GM18873 (cell line): Measurements from ENCODE around the gene FGFBP3.

Experiments
- ATAC-seq: cut with Tn5 transposase; IDR thresholded peaks from one replicate; pipeline ENCODE4 v1.9.1; 2021; ENCODE audit warnings: mild to moderate bottlenecking, moderate library complexity, moderate number of reproducible peaks; ENCODE audit not compliant: unreplicated experiment, low FRiP score

FGFBP3 gene, protein sequence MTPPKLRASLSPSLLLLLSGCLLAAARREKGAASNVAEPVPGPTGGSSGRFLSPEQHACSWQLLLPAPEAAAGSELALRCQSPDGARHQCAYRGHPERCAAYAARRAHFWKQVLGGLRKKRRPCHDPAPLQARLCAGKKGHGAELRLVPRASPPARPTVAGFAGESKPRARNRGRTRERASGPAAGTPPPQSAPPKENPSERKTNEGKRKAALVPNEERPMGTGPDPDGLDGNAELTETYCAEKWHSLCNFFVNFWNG

DNA sequence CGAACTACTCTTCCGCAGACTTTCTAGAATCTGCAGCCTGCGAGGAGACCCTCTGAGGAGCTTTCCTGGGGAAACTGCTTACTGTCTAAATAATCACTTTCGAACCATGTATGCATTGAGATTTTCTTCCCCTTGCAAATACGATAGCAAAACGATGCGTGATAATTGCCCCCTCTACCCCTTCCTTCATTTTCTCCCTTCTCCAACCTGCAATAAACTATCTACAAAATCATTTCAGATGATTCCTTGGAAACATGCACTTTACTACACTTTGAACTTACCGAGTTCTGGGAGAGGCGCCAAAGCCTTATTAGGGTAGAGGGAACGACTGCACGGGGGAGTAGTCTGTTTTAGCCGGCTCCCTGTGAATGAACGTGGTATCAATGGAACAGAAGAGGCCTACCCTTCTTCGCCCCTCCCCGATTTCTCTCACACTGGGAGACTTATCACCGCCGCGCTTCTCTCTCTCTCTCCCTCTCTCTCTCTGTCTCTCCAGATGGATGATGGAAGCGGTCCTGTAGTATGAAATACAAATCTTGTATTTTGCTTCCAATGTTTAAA lies at the start of gene FGFBP3:
FGFBP3 (minus strand) TSS at position 370 of the 561 bp plus-strand sequence. CDS start 517 bp downstream, outside the sequence.
- ATAC-seq: no peak

GRCh38 chr10:91957091-91957490 lies 47.8 kb upstream of the FGFBP3 start:
- no peak for ATAC-seq

DNA sequence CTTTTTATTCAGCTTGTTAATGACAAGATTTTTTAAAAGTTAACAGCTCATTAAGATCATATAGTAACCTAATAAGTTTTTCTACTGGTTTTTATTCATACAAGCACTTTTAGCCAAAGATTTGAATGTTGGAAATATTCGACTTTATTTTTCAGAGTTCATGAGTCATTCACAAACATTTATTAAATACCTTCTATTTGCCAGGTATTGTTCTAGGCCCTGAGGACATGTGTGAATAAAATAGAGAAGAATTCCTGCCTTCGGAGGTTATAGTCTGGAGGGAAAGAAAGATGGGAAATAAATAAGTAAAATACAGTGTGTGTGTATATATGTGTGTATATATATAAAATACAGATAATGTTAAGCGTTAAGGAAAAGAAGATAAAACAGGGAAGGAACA lies 45.8 kb upstream of the FGFBP3 start:
- ATAC-seq: no peak

DNA sequence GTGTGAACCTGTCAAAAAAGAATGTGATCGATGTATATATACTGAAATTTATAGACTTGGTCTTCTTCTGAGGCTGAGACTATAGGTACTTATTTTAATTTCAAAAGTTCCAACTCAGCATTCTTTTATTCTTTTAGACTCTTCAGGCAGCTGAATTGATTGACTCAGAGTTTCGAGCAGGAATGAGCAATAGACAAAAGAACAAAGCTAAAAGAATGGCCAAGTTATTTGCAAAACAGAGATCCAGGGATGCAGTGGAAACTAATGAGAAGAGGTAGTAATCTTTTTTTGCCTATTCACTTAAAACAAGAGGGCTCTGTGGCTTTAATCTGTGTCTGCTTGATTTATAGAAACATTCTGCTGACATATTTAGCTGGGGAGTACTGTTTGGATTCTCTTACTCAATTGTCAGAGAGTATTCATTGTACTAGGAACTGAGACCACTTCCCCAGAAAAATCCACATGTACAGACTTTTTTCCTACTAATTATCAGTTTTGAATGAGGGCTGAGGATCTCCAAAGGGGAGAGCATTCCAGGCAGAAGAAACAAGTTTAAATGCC lies 44.4 kb upstream of the FGFBP3 start:
- no peak for ATAC-seq

- ATAC-seq: peak; percentile 56
These were observed 35.8 kb upstream of the FGFBP3 start for GRCh38 chr10:91944880-91945630.

DNA sequence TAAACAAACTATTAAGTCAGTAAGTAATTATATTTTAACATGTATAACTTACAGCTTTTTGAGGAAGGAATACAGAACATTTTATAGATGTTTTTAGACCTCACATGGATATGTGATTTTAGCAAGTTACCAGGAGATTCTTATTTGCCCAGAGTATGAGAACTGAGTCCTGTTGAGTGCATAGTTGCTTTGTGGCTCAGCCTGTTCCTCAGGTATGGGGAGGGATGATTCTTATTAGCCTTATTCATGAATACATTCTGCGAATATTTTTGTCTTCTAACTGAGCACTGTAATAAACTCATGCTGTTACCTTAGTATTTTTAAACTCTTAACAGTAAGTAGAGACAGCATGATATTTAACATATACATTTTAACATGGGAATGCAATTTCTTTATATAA lies 32.1 kb upstream of the FGFBP3 start:
- no peak for ATAC-seq

- no peak for ATAC-seq
These were observed 30.4 kb upstream of the FGFBP3 start for GRCh38 chr10:91939653-91940052.

DNA sequence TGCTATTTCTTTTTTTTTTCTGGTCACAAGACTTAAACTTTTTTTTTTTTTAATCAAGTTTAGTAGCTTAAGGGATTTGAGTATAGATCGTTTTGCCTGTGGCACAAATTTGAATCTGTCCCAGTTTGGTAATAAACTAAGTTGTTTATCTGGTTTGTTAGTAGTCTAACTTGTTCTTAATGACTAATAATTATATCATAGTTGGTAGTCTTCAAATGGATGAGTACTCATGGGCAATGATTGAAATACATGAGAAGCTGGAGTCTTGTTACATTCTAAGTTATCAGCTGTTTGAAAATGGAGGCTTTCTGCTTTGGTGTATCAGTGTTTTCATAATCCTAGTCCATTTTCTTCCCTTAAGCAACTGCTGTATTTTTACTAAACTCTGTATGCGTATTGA lies 26.6 kb upstream of the FGFBP3 start:
- ATAC-seq: no peak

- no peak for ATAC-seq
These were observed 23.5 kb upstream of the FGFBP3 start for GRCh38 chr10:91932737-91933136.

GRCh38 chr10:91931526-91932190 lies 22.4 kb upstream of the FGFBP3 start:
- no peak for ATAC-seq

DNA sequence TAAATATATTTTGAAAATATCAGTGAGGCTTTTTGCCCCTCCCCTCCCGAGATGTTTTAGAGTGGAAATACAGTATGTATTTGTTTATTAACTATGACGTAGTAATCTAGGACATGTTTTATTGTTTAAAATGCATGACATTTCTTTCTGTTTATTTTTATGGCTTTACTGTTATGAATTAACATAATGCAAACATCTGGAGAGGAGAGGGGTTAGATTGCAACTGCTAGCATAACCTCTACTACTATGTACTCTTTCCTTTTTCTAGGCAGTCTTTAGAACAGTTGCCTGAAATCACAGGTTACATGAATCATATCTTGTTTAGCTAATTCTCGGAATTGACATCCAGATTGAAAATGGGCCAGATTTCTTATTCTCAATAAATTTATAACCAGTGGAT lies 21.7 kb upstream of the FGFBP3 start:
- no peak for ATAC-seq

GRCh38 chr10:91925022-91925320 lies 15.7 kb upstream of the FGFBP3 start:
- ATAC-seq: no peak

- ATAC-seq: peak; percentile 33
These were observed 15.1 kb upstream of the FGFBP3 start for GRCh38 chr10:91924212-91925021.

GRCh38 chr10:91923371-91924211 lies 14.3 kb upstream of the FGFBP3 start, which contains the start of gene BTAF1:
TSS of gene BTAF1 (plus strand) at chr10:91923770. CDS start at chr10:91924077, 307 bp downstream.
- ATAC-seq: peak; percentile 95

DNA sequence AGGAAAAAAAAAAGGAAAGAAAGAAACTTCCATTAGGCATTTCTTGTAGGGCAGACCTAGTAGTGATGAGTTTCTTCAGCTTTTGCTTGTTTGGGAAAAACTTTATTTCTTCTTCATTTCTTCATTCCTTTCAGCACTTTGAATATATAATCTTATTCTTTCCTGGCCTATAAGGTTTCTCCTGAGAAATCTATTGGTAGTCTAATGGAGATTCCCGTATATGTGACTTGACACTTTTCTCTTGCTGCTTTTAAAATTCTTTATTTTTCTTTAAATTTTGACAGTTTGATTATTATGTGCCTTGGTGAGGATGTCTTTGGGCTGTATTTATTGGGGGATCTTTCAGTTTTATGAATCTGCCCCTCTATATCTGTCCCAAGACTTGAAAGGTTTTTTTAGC lies 10.4 kb upstream of the FGFBP3 start:
- no peak for ATAC-seq

DNA sequence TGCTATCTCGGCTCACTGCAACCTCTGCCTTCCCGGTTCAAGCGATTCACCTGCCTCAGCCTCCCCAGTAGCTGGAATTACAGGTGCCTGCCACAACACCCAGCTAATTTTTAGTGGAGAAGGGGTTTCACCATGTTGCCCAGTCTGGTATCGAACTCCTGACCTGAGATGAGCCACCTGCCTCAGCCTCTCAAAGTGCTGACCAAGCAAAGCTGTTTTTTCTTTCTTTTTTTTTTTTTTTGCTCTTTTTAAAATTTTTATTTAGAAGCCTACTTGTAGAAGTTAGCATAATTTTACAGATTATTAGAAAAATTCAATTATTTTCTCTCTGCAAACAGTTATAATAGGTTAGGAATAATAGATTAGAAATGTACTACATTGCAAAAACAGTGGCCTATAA lies 1.2 kb upstream of the FGFBP3 start:
- no peak for ATAC-seq

DNA sequence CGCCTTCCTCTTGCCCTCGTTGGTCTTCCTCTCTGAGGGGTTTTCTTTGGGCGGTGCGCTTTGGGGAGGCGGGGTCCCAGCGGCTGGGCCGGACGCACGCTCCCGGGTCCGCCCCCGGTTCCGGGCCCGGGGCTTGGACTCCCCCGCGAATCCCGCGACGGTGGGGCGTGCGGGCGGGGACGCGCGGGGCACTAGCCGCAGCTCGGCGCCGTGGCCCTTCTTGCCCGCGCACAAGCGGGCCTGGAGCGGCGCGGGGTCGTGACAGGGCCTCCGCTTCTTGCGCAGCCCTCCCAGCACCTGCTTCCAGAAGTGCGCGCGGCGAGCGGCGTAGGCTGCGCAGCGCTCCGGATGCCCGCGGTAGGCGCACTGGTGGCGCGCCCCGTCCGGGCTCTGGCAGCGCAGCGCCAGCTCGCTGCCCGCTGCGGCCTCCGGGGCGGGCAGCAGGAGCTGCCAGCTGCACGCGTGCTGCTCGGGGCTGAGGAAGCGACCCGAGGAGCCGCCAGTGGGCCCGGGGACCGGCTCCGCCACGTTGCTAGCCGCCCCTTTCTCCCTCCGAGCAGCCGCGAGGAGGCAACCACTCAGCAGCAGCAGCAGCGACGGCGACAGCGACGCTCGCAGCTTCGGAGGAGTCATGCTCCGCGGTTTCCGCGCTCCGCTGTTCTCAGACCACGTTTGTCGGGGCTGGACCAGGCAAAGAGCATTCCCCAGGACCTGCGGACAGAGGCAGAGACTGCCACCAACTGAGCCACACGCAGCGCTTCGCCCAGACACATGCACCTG lies 759 bp downstream of the FGFBP3 start:
- peak; percentile 87 for ATAC-seq

DNA sequence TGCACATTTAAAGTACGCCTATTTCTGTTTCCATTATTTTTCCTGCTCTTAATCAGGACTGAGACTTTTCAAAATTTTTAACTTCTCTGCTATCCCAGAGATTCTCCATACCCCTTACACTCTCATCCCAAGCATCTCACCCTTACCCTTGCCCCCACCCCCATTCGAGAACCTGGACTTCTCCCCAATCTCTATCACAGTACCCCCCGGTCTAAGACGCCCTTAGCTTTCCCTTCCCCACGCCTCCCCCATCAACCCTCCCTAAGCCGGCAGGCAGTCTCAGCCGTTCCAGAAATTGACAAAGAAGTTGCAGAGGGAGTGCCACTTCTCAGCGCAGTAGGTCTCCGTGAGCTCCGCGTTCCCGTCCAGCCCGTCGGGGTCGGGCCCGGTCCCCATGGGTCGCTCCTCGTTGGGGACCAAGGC lies 1.4 kb downstream of the FGFBP3 start:
- no peak for ATAC-seq
